Nephron progenitor cell (in vitro differentiated cells): ENCODE measurements around the gene PIAS4.

ENCODE experiments used
- DNase-seq: peaks from one replicate; pipeline ENCODE4 v3.0.0; 2021
- H3K27ac Mint-ChIP-seq: 2 replicates; pipeline ENCODE4 v1.8.0; 2021; ENCODE audit warnings: mild to moderate bottlenecking, moderate library complexity, mixed read lengths
- H3K27me3 Mint-ChIP-seq: 2 replicates; pipeline ENCODE4 v1.8.0; 2021; ENCODE audit warnings: mild to moderate bottlenecking, low read depth, mixed read lengths; ENCODE audit not compliant: poor library complexity
- H3K36me3 Mint-ChIP-seq: 2 replicates; pipeline ENCODE4 v1.8.0; 2021; ENCODE audit warnings: low read depth, mixed read lengths
- H3K4me1 Mint-ChIP-seq: 2 replicates; pipeline ENCODE4 v1.8.0; 2021; ENCODE audit warnings: mixed read lengths
- H3K4me3 Mint-ChIP-seq: 2 replicates; pipeline ENCODE4 v1.8.0; 2021; ENCODE audit warnings: mild to moderate bottlenecking, moderate library complexity, mixed read lengths
- H3K9me3 Mint-ChIP-seq: 2 replicates; pipeline ENCODE4 v1.8.0; 2021; ENCODE audit warnings: mild to moderate bottlenecking, moderate library complexity, mixed read lengths
- CTCF ChIP-seq: fragments of 200-600 bp; sonication (generic); IDR thresholded peaks from 2 replicates; pipeline ENCODE4 v1.5.0; 2021; ENCODE audit warnings: antibody characterized with exemption

The PIAS4 gene

GRCh38 chr19:4037301-4037949, 29.9 kb downstream of the PIAS4 start:
- no peak overlapping the region for H3K4me3 Mint-ChIP-seq
- no peak for DNase-seq
- no peaks in the 10 kb centered on the region for H3K9me3 Mint-ChIP-seq
- TF ChIP-seq CTCF: no peak
- H3K27ac Mint-ChIP-seq: no peak overlapping the region
- no peaks in the 10 kb centered on the region for H3K27me3 Mint-ChIP-seq
- peaks cover 23% of the 10 kb centered on the region for H3K36me3 Mint-ChIP-seq
- peaks cover 8% of the 10 kb centered on the region for H3K4me1 Mint-ChIP-seq

GRCh38 chr19:4038057-4038456, 30.5 kb downstream of the PIAS4 start:
- no peaks in the 10 kb centered on the region for H3K27me3 Mint-ChIP-seq
- H3K9me3 Mint-ChIP-seq: no peaks in the 10 kb centered on the region
- no peak for DNase-seq
- peaks cover 23% of the 10 kb centered on the region for H3K36me3 Mint-ChIP-seq
- no peak for TF ChIP-seq CTCF
- H3K4me1 Mint-ChIP-seq: peaks cover 8% of the 10 kb centered on the region
- H3K27ac Mint-ChIP-seq: no peak overlapping the region
- H3K4me3 Mint-ChIP-seq: no peak overlapping the region

GRCh38 chr19:4038661-4039423, 31.3 kb downstream of the PIAS4 start:
- Mint-ChIP-seq H3K4me1 (peaks cover 8% of the 10 kb centered on the region), H3K27ac (peak overlapping the region; percentile 39), H3K4me3 (no peak overlapping the region), H3K9me3 (no peaks in the 10 kb centered on the region), H3K27me3 (no peaks in the 10 kb centered on the region), H3K36me3 (peaks cover 28% of the 10 kb centered on the region)
- no peak for TF ChIP-seq CTCF
- DNase-seq: no peak

- no peak overlapping the region for H3K4me3 Mint-ChIP-seq
- no peak for TF ChIP-seq CTCF
- H3K27me3 Mint-ChIP-seq: no peaks in the 10 kb centered on the region
- no peak overlapping the region for H3K27ac Mint-ChIP-seq
- peaks cover 29% of the 10 kb centered on the region for H3K36me3 Mint-ChIP-seq
- DNase-seq: no peak
- H3K9me3 Mint-ChIP-seq: no peaks in the 10 kb centered on the region
- H3K4me1 Mint-ChIP-seq: peaks cover 28% of the 10 kb centered on the region
Measured at GRCh38 chr19:4042064-4042730, 34.7 kb downstream of the PIAS4 start.

- Mint-ChIP-seq H3K27me3 (no peaks in the 10 kb centered on the region), H3K27ac (peak overlapping the region; percentile 80), H3K9me3 (no peaks in the 10 kb centered on the region), H3K4me3 (no peak overlapping the region), H3K4me1 (peaks cover 28% of the 10 kb centered on the region), H3K36me3 (peaks cover 29% of the 10 kb centered on the region)
- no peak for TF ChIP-seq CTCF
- no peak for DNase-seq
Measured at GRCh38 chr19:4042731-4043082, 35.2 kb downstream of the PIAS4 start.
